ENCODE results near the gene PPP2R5C. TPM values are rescaled to one million over a fixed set of nuclear protein-coding genes. Genes with fewer than 3 reads are reported as not detected.

PPP2R5C gene
- total and polyA plus RNA-seq, 11 donors, result 99.4 to 248 (median 204) TPM

DNA sequence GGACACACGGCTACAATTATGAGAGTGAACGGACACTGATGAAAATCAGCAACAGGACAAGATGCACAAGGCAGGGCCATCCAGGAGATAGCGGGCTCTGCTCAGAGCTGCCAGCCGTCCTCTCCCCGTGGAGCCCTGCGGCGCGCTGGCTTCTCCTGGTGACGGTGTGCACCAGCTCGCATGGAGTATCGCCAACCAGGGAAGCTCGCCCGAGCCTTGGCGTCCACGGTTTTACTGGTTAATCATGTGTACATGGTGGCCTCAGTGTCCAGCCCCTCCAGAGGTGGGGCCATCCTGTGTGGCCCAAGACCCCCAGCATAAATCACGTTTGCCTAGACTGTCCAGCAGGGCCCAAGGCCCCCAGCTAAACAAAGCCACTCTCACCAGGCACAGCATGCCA lies 171.7 kb downstream of the PPP2R5C start:
- Histone ChIP-seq H3K4me3 (no peak overlapping the region), H3K36me3 (peaks cover 0 to 5% (median 0%) of the 10 kb centered on the region in 9 donors), H3K27me3 (no peaks in the 10 kb centered on the region), H3K9me3 (no peaks in the 10 kb centered on the region), H3K4me1 (peaks cover 0 to 9% (median 6%) of the 10 kb centered on the region in 12 donors), H3K27ac (no peak overlapping the region)
- DNase-seq (no peak), ATAC-seq (peak in 1 of 4 donors; percentile 11)
- TF ChIP-seq POLR2A (IDR thresholded peaks at IDR 0.05), result no peak
- TF ChIP-seq, protein P1, sequence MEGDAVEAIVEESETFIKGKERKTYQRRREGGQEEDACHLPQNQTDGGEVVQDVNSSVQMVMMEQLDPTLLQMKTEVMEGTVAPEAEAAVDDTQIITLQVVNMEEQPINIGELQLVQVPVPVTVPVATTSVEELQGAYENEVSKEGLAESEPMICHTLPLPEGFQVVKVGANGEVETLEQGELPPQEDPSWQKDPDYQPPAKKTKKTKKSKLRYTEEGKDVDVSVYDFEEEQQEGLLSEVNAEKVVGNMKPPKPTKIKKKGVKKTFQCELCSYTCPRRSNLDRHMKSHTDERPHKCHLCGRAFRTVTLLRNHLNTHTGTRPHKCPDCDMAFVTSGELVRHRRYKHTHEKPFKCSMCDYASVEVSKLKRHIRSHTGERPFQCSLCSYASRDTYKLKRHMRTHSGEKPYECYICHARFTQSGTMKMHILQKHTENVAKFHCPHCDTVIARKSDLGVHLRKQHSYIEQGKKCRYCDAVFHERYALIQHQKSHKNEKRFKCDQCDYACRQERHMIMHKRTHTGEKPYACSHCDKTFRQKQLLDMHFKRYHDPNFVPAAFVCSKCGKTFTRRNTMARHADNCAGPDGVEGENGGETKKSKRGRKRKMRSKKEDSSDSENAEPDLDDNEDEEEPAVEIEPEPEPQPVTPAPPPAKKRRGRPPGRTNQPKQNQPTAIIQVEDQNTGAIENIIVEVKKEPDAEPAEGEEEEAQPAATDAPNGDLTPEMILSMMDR (IDR thresholded peaks at IDR 0.05), result no peak
- 88 to 91% (median 90%) methylated on average over 16 of the region's 16 CpGs for WGBS, 4 donors
- intact Hi-C loops (cut with DNase I), result no loop called here

DNA sequence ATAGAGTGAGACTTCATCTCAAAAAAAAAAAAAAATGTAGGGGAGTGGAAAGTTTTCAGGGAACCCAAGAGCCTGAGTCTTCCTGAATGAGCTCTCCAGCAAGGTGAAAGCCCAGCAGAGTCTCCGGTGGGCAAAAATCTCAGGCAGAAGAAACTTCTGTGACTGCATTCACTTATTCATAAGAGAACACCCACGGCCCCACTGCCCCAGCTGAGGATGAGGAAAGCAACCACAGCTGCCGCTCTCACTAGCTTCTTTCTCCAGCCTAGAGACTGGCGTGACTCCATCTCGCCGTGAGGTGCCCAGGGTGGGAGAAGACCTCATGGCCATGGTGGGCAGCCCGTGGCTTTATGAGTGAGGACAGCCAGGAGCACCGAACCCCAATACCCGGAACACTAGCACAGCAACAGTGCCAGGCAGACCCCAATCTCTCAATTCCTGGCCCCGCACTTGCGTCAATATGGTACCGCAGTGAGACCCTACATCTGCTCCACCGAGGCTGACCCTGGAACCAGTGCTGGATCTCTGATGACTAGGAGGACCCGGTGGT lies 173.2 kb downstream of the PPP2R5C start:
- intact Hi-C loops (cut with DNase I), result no loop called here
- Histone ChIP-seq H3K36me3 (no peaks in the 10 kb centered on the region), H3K4me3 (no peak overlapping the region), H3K4me1 (peaks cover 0 to 3% (median 0%) of the 10 kb centered on the region in 12 donors), H3K27me3 (peaks cover 0 to 5% (median 0%) of the 10 kb centered on the region in 9 donors), H3K27ac (no peak overlapping the region), H3K9me3 (no peaks in the 10 kb centered on the region)
- ATAC-seq (no peak), DNase-seq (no peak)
- TF ChIP-seq POLR2A (IDR thresholded peaks at IDR 0.05), result no peak
- 89 to 93% (median 91%) methylated on average over 11 to 14 of the region's 14 CpGs for WGBS, 4 donors

DNA sequence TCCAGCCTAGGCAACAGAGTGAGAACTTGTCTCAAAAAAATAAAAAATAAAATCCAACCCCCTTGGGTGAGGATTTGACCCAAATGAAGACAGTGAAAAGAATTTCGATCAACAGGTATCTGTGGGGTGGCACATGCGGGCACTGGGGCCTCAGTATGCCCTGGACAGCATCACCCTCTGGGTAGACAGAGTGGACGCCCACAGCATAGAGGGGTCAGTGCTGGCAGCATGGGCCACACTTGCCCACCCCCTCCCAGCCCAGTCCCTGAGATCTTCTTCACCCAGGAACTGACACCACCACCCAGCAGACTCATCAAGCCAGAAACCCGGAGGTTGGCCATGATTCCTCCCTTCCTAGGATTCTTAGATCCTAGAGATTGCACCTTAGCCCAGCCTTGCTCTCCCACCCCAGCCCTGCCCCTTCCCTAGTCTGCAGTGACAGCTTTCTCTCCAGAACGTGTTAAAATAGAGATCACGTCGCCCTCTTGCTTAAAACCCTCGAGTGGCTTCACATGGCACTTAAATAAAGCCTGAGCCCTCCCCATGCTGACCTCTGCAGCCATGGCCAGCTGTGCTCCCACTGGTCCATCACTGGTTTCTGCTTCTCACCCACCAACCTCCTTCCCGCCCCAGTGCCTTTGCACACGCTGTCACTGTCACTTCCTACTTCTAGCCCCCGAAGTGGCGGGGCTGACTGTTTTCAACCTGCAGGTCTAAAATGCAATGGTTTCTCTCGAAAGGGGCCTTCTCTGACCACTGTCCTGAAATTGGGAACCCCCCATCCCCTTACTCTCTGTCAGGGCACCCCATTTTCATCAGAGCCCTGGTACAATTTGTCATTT lies 176.6 kb downstream of the PPP2R5C start:
- intact Hi-C loops (cut with DNase I), result no loop called here
- TF ChIP-seq, protein P1 (IDR thresholded peaks at IDR 0.05), result no peak
- no peak for TF ChIP-seq POLR2A (IDR thresholded peaks at IDR 0.05)

DNA sequence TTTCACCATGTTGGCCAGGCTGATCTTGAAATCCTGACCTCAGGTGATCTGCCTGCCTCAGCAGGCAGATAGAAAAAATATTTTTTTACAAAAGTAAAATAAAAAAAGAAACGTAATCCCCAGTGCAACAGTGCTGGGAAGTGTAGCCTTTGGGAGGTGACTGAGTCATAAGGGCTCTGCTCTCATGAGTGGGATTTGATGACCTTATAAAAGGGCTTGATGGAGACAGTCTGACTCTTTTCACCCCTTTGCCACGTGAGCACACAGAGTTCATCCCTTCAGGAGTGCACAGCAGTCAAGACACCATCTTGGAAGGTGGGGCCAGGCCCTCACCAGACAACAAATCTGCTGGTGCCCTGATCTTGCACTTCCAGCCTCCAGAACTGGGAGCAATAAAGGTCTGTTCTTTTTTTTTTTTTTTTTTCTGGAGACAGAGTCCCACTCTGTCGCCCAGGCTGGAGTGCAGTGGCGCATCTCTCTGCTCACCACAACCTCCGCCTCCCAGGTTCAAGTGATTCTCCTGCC lies 178.2 kb downstream of the PPP2R5C start:
- intact Hi-C loops (cut with DNase I), result loop anchor here in 1 of 10 donors (10.0 kb wide), 1 partner anchor 165 kb away; no protein-coding TSS in a partner anchor

More for the DNA sequence above, 176.6 kb downstream of the PPP2R5C start:
- Histone ChIP-seq H3K4me1 (peaks cover 0 to 3% (median 0%) of the 10 kb centered on the region in 12 donors), H3K4me3 (no peak overlapping the region), H3K27ac (no peak overlapping the region), H3K27me3 (peaks cover 0 to 5% (median 0%) of the 10 kb centered on the region in 9 donors), H3K36me3 (no peaks in the 10 kb centered on the region), H3K9me3 (no peaks in the 10 kb centered on the region)
- no peak for ATAC-seq
- WGBS, 4 donors, result 59 to 65% (median 61%) methylated on average over 13 of the region's 13 CpGs
- no peak for DNase-seq

More for the DNA sequence above, 178.2 kb downstream of the PPP2R5C start:
- TF ChIP-seq, protein P1 (IDR thresholded peaks at IDR 0.05), result no peak
- no peak for TF ChIP-seq POLR2A (IDR thresholded peaks at IDR 0.05)
- H3K27ac ChIP-seq, result no peak overlapping the region
- peaks cover 0 to 3% (median 0%) of the 10 kb centered on the region in 12 donors for H3K4me1 ChIP-seq
- H3K9me3 ChIP-seq, result no peaks in the 10 kb centered on the region
- peaks cover 0 to 5% (median 0%) of the 10 kb centered on the region in 9 donors for H3K27me3 ChIP-seq
- no peaks in the 10 kb centered on the region for H3K36me3 ChIP-seq
- no peak overlapping the region for H3K4me3 ChIP-seq
- no peak for DNase-seq
- 74 to 81% (median 81%) methylated on average over 5 of the region's 5 CpGs for WGBS, 4 donors
- ATAC-seq, result no peak
